HepG2 (cell line): Measurements from ENCODE around the gene CMTM8. TPM values are rescaled to one million over a fixed set of nuclear protein-coding genes. Genes with fewer than 3 reads are reported as not detected.
A peak's percentile ranks its signal among the peaks of the same experiment; 100 is the strongest.

Source experiments
- CBFB ChIP-seq: sonication (generic); formaldehyde crosslinking; IDR thresholded peaks from 2 replicates; pipeline ENCODE4 v1.4.0; 2020; ENCODE audit warnings: missing genetic modification reagents
- ESRRA ChIP-seq: sonication (generic); formaldehyde crosslinking; IDR thresholded peaks from 2 replicates; pipeline ENCODE4 v1.5.1; 2020; ENCODE audit warnings: mild to moderate bottlenecking, low read depth, missing genetic modification reagents
- FOSL2 ChIP-seq: sonication (generic); formaldehyde crosslinking; IDR thresholded peaks from 2 replicates; pipeline ENCODE4 v1.4.0; 2020; ENCODE audit warnings: missing genetic modification reagents
- HHEX ChIP-seq: IDR thresholded peaks from 2 replicates; pipeline ENCODE4 v1.6.1; 2016; ENCODE audit warnings: control low read depth
- JARID2 ChIP-seq: sonication (generic); formaldehyde crosslinking; IDR thresholded peaks from 2 replicates; pipeline ENCODE4 v1.8.1; 2023; ENCODE audit warnings: missing genetic modification reagents, inconsistent platforms; ENCODE audit not compliant: insufficient replicate concordance
- NFAT5 ChIP-seq: sonication (generic); formaldehyde crosslinking; IDR thresholded peaks from 2 replicates; pipeline ENCODE4 v1.4.0; 2020; ENCODE audit warnings: missing genetic modification reagents
- PREB ChIP-seq: sonication (generic); formaldehyde crosslinking; IDR thresholded peaks from 2 replicates; pipeline ENCODE4 v1.4.0; 2020; ENCODE audit warnings: missing genetic modification reagents
- RARA ChIP-seq: IDR thresholded peaks from 2 replicates; pipeline ENCODE4 v1.6.1; 2016; ENCODE audit warnings: missing genetic modification reagents, missing compliant biosample characterization
- YEATS4 ChIP-seq: sonication (generic); formaldehyde crosslinking; IDR thresholded peaks from 2 replicates; pipeline ENCODE4 v1.4.0; 2020; ENCODE audit warnings: missing genetic modification reagents, borderline replicate concordance
- ZNF256 ChIP-seq: sonication (generic); formaldehyde crosslinking; conservative IDR thresholded peaks from 2 replicates; pipeline ENCODE4 v1.4.0; 2020; ENCODE audit warnings: missing genetic modification reagents
- ZNF318 ChIP-seq: sonication (generic); formaldehyde crosslinking; IDR thresholded peaks from 2 replicates; pipeline ENCODE4 v1.4.0; 2020; ENCODE audit warnings: mild to moderate bottlenecking, missing genetic modification reagents
- ZNF468 ChIP-seq: sonication (generic); formaldehyde crosslinking; IDR thresholded peaks from 2 replicates; pipeline ENCODE4 v1.8.0; 2022; ENCODE audit warnings: mild to moderate bottlenecking, moderate library complexity, missing genetic modification reagents
- ZNF7 ChIP-seq: IDR thresholded peaks from 2 replicates; pipeline ENCODE4 v1.6.1; 2016; ENCODE audit warnings: missing biosample characterization, missing genetic modification reagents
- polyA plus RNA-seq, 8 experiments: library from polyadenylated mRNA; depleted of rRNA in 3 of 8; stranded (reverse) in 7 of 8; unstranded in 1 of 8; fragments of >200 nt; fragmentation: Illumina TruSeq in 4 of 8; extraction: Trizol in 4 of 8; gene quantifications; 2 replicates each; pipeline versions ENCODE4 v1.2.1 to v1.2.3, GENCODE V29; 2011 to 2016; ENCODE audit warnings: low read depth in 4 of 8, missing spikeins in 1 of 8, mixed read lengths in 1 of 8; ENCODE audit not compliant: insufficient read depth in 1 of 8
- total RNA-seq, 5 experiments: library from RNA; depleted of rRNA; stranded (reverse); fragments of >200 nt; fragmentation: Illumina TruSeq; extraction: Trizol; gene quantifications; 2 replicates each; pipeline ENCODE4 v1.2.3, GENCODE V29; 2016; ENCODE audit warnings: low read depth in 1 of 5

CMTM8 gene
- total and polyA plus RNA-seq, 2 of the 13 experiments (the other 11 are each of a cell fraction or from before 2014, with no cell fraction given), result 8.9 to 15.8 TPM

GRCh38 chr3:32391643-32392535, 153.4 kb downstream of the CMTM8 start, which contains the start of gene CMTM7 (continued):
- TF ChIP-seq PREB (no peak), CBFB (CRISPR knock-in tag) (peak; percentile 56; the same call in 1 of the 2 replicates), ZNF468 (CRISPR knock-in tag) (0 out of 2 replicates have a peak, but pooled peaks have one; percentile 30), YEATS4 (CRISPR knock-in tag) (peak; percentile 86), NFAT5 (peak; percentile 49; the same call in 1 of the 2 replicates), RARA (CRISPR knock-in tag) (no peak; the same call in 1 of the 2 replicates), ZNF318 (CRISPR knock-in tag) (0 out of 2 replicates have a peak, but pooled peaks have one; percentile 34), HHEX (CRISPR knock-in tag) (no peak), ESRRA (no peak), ZNF256 (CRISPR knock-in tag) (0 out of 2 replicates have a peak, but pooled peaks have one; percentile 31), JARID2 (CRISPR knock-in tag) (no peak), ZNF7 (CRISPR knock-in tag) (no peak), FOSL2 (CRISPR knock-in tag) (no peak)
